Transverse colon (tissue), 4 donors: ENCODE results near the gene NBAS. TPM values are rescaled to one million over a fixed set of nuclear protein-coding genes. Genes with fewer than 3 reads are reported as not detected.
"Not testable (repeated sequence)": the region's sequence is repeated elsewhere in the genome, so short reads cannot be mapped to it uniquely, and the experiment has no call there.

Source experiments
- DNase-seq: peaks from one replicate; pipeline ENCODE4 v3.0.0-alpha.2; 2019
- H3K27ac ChIP-seq, 4 donors: fragments of 200-600 bp; sonication (generic); 2 replicates each; pipeline ENCODE4 v1.5.1; 2016 to 2018; ENCODE audit warnings: inconsistent platforms in 4 of 4
- H3K27me3 ChIP-seq: fragments of 200-600 bp; sonication (generic); 2 replicates; pipeline ENCODE4 v1.5.1; 2017; ENCODE audit warnings: inconsistent platforms
- H3K36me3 ChIP-seq, 4 donors: fragments of 200-600 bp; sonication (generic); 2 replicates each; pipeline ENCODE4 v1.5.1; 2017 to 2019; ENCODE audit warnings: inconsistent platforms in 4 of 4
- H3K4me1 ChIP-seq, 4 donors: fragments of 200-600 bp; sonication (generic); 2 replicates each; pipeline ENCODE4 v1.5.1; 2017 to 2020; ENCODE audit warnings: inconsistent platforms in 4 of 4
- H3K4me3 ChIP-seq, 4 donors: fragments of 200-600 bp; sonication (generic); 1 replicate in 1 of 4; 2 replicates in 3 of 4; pipeline versions ENCODE4 v1.5.1 to v1.6.1; 2017 to 2019; ENCODE audit warnings: inconsistent platforms in 4 of 4
- H3K9me3 ChIP-seq, 2 donors: fragments of 200-600 bp; sonication (generic); 2 replicates each; pipeline ENCODE4 v1.5.1; 2017 to 2019; ENCODE audit warnings: inconsistent platforms in 2 of 2
- CTCF ChIP-seq, 5 experiments: fragments of 200-600 bp in 3 of 5; fragments of 450-650 bp in 2 of 5; sonication (generic) in 3 of 5; IDR thresholded peaks; 1 replicate in 2 of 5; 2 replicates in 3 of 5; pipeline ENCODE4 v1.5.1; 2016 to 2017; ENCODE audit warnings: antibody characterized with exemption in 5 of 5, inconsistent platforms in 3 of 5, mild to moderate bottlenecking in 2 of 5, moderate library complexity in 1 of 5
- EP300 ChIP-seq: sonication (generic); formaldehyde crosslinking; IDR thresholded peaks from one replicate; pipeline ENCODE4 v1.6.1; 2017; ENCODE audit warnings: antibody characterized with exemption, low read depth
- POLR2A ChIP-seq: fragments of 450-650 bp; IDR thresholded peaks from one replicate; pipeline ENCODE4 v1.6.1; 2016; ENCODE audit warnings: antibody characterized with exemption, mild to moderate bottlenecking, moderate library complexity
- POLR2AphosphoS5 ChIP-seq, 3 donors: sonication (generic); formaldehyde crosslinking; IDR thresholded peaks; one replicate each; pipeline ENCODE4 v1.6.1; 2016; ENCODE audit warnings: antibody characterized with exemption in 3 of 3
- WGBS, 2 donors: methylation state at CpG; one replicate each; pipeline ENCODE4 v1.1.5; 2018; ENCODE audit warnings: low coverage in 1 of 2; 5-methylcytosine and 5-hydroxymethylcytosine counted together
- in situ Hi-C, 4 donors: fragments of 200-750 bp; cut with MboI; loops; one replicate each; pipeline versions ENCODE4 v1.15.0 to v1.15.1; 2017; ENCODE audit warnings: low sequenced_read_pairs in 3 of 4, low pct_ligation_motif_present in 1 of 4, low pct_unique_long_range_greater_than_20kb in 1 of 4
- intact Hi-C: fragments of 100-400 bp; cut with DNase I; formaldehyde crosslinking; loops from one replicate; pipeline ENCODE4 v1.15.1; 2023; ENCODE audit warnings: low total_unique reads
- total RNA-seq, 4 donors: library from RNA; depleted of rRNA; stranded (reverse); fragments of >200 nt; gene quantifications; one replicate each; pipeline ENCODE4 v1.1.0, GENCODE V29; 2016

NBAS gene
- total RNA-seq, 4 donors from 2014 or later = 30.6 to 43.2 (median 34.5) TPM

DNA sequence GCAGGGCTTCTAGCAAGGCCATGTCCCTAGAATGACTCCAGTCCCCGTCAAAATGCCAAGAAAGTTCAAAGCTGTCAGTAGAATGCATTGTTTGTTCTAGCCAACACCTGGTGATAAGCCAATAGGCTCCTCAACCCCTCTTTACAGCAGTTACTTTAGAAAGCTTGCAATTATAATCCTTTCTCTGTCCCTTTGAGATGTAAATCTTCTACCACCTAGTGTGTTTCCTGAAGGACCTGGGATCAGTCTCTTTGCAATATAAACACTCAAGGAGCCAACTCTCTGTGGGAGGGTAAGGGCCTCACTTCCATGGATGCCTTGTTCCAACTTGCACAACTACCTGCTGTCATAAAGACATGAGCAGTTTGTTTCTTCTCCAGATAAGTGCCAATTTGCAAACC lies 301.8 kb downstream of the NBAS start:
- H3K36me3 ChIP-seq = no peaks in the 10 kb centered on the region
- H3K27ac ChIP-seq = no peak overlapping the region
- H3K4me1 ChIP-seq = no peaks in the 10 kb centered on the region
- no peaks in the 10 kb centered on the region for H3K27me3 ChIP-seq
- 42% methylated on average over 1 of the region's 1 CpG; no CpG with 5 or more reads in 1 of the 2 donors for WGBS, 2 donors
- DNase-seq = no peak
- no peak overlapping the region for H3K4me3 ChIP-seq
- TF ChIP-seq EP300 (no peak), POLR2AphosphoS5 (IDR thresholded peaks at IDR 0.05) (no peak), CTCF (IDR thresholded peaks at IDR 0.05) (no peak), POLR2A (no peak)
- no peaks in the 10 kb centered on the region for H3K9me3 ChIP-seq
- intact Hi-C loops = no loop called here
- in situ Hi-C loops = no loop called here

DNA sequence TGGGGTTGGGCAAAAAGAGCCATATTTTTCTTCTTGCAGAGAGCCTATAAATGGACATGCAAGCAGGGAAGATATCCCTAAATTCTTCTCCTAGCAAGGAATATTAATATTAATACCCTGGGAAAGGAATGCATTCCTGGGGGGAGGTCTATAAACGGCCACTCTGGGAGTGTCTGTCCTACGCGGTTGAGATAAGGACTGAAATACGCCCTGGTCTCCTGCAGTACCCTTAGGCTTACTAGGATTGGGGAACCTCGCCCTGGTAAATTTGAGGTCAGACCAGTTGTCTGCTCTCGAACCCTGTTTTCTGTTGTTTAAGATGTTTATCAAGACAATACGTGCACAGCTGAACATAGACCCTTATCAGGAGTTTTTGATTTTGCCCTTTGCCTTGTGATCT lies 302.7 kb downstream of the NBAS start:
- intact Hi-C loops, H3K4me3 ChIP-seq, in situ Hi-C loops, H3K9me3 ChIP-seq, H3K27ac ChIP-seq, H3K4me1 ChIP-seq, H3K36me3 ChIP-seq, DNase-seq, H3K27me3 ChIP-seq: not testable (repeated sequence)
- WGBS, 2 donors = 91 to 97% methylated on average over 5 to 7 of the region's 7 CpGs

DNA sequence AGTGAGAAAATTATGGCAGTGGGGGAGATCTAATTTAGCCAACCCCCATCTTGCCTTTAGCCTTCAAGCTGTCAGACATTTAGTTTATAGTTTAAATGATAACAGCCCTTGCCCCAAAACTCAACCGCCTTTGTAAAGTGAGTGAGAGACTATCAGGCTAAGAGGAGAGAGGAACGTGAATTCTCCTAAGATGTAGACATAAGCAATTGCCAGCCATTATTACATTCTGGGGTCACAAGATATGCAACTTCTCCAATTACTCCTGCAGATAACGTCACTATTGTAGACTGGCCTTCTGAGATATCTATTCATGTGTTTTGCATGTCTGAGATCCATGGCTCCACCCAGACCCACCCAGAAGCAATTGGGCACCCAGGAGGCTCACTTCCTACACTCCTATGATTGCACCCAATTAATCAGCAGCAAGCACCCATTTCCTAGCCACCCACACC lies 307.3 kb downstream of the NBAS start:
- Histone ChIP-seq H3K4me1 (no peaks in the 10 kb centered on the region), H3K9me3 (no peaks in the 10 kb centered on the region), H3K27me3 (no peaks in the 10 kb centered on the region), H3K36me3 (no peaks in the 10 kb centered on the region), H3K27ac (no peak overlapping the region), H3K4me3 (no peak overlapping the region)
- TF ChIP-seq POLR2A (no peak), POLR2AphosphoS5 (IDR thresholded peaks at IDR 0.05) (no peak), EP300 (no peak), CTCF (IDR thresholded peaks at IDR 0.05) (no peak)
- in situ Hi-C loops (no loop called here), intact Hi-C loops (no loop called here)
- 86% methylated on average over 3 of the region's 3 CpGs; no CpG with 5 or more reads in 1 of the 2 donors for WGBS, 2 donors
- DNase-seq = no peak

DNA sequence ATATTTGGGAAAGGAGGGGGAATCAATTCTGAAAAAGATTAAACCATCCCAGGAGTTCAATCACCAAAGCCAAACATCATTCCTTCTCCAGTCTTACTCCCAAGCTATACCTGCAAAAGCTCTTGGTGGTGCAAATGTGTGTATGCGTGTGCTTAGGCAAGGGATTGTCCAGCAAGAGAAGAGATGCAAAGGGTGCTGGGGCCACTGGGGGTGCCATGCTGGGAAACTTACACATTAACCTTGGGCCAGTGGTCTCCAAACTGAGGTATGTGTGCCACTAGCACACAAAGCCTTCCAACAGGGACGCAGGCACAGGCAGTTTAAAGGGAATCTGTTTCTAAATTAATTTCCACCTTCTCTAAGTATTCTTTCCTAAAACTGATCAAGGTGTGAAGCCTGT lies 307.9 kb downstream of the NBAS start:
- intact Hi-C loops (no loop called here), in situ Hi-C loops (no loop called here)
- H3K9me3 ChIP-seq = no peaks in the 10 kb centered on the region
- no peak overlapping the region for H3K27ac ChIP-seq
- no peak for DNase-seq
- H3K4me3 ChIP-seq = no peak overlapping the region
- H3K27me3 ChIP-seq = no peaks in the 10 kb centered on the region
- no peak for TF ChIP-seq EP300
- no peak for TF ChIP-seq CTCF (IDR thresholded peaks at IDR 0.05)
- no peak for TF ChIP-seq POLR2AphosphoS5 (IDR thresholded peaks at IDR 0.05)
- no peak for TF ChIP-seq POLR2A
- no peaks in the 10 kb centered on the region for H3K4me1 ChIP-seq
- no peaks in the 10 kb centered on the region for H3K36me3 ChIP-seq
- 98% methylated on average over 2 of the region's 2 CpGs; no CpG with 5 or more reads in 1 of the 2 donors for WGBS, 2 donors

GRCh38 chr2:15251753-15252152 lies 309.4 kb downstream of the NBAS start:
- in situ Hi-C loops = no loop called here
- Histone ChIP-seq H3K4me3 (no peak overlapping the region), H3K27ac (no peak overlapping the region), H3K36me3 (no peaks in the 10 kb centered on the region), H3K27me3 (no peaks in the 10 kb centered on the region), H3K9me3 (no peaks in the 10 kb centered on the region), H3K4me1 (no peaks in the 10 kb centered on the region)
- DNase-seq = no peak
- TF ChIP-seq POLR2A (no peak), EP300 (no peak), CTCF (IDR thresholded peaks at IDR 0.05) (no peak), POLR2AphosphoS5 (IDR thresholded peaks at IDR 0.05) (no peak)
- intact Hi-C loops = no loop called here
- WGBS, 2 donors = 73 to 88% methylated on average over 3 of the region's 3 CpGs

GRCh38 chr2:15250946-15251345 lies 310.2 kb downstream of the NBAS start:
- H3K27ac ChIP-seq, DNase-seq, in situ Hi-C loops, intact Hi-C loops, H3K36me3 ChIP-seq, H3K4me1 ChIP-seq, H3K27me3 ChIP-seq, H3K4me3 ChIP-seq, H3K9me3 ChIP-seq: not testable (repeated sequence)
- 72 to 96% methylated on average over 2 to 3 of the region's 3 CpGs for WGBS, 2 donors
